PC-3 (cell line): ENCODE measurements around the gene LGALS9B.
"Not testable (repeated sequence)": the region's sequence is repeated elsewhere in the genome, so short reads cannot be mapped to it uniquely, and the experiment has no call there.

ENCODE experiments used
- CTCF ChIP-seq: fragments of 300-600 bp; sonication (generic); conservative IDR thresholded peaks from 2 replicates; pipeline ENCODE4 v1.5.1; 2017; ENCODE audit warnings: antibody characterized with exemption, low read depth, mild to moderate bottlenecking, low read length
- EZH2 ChIP-seq: fragments of 300-600 bp; sonication (generic); IDR thresholded peaks from one replicate; pipeline ENCODE4 v1.6.1; 2017; ENCODE audit warnings: antibody characterized with exemption, mild to moderate bottlenecking, low read length; ENCODE audit not compliant: unreplicated experiment

DNA sequence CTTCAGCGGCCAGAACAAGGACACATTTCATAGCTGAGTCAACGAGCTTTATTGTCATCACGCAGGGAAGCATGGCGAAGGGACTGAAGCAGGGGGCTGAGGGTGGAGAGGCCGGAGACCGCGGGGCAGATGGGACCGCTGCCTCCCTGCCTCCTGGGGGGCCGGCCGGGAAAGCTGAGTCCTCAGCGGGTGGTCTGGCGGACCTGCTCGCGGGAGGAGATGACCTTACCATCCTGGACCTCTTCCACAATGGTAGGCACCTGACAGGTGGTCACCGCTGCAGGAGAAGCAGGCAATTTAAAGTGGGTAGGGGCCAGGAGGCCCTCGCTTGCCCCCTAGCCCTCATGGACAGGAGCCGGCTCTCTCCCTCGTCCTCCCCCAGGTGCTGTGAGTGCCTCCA lies 45.0 kb upstream of the LGALS9B start:
- not testable (repeated sequence) for TF ChIP-seq CTCF, EZH2
